K562 (cell line): ENCODE results near the gene NMNAT2.

ENCODE experiments used
- EGR1 ChIP-seq: fragments of 450-650 bp; conservative IDR thresholded peaks from 2 replicates; pipeline ENCODE4 v1.6.1; 2017; ENCODE audit warnings: mild to moderate bottlenecking
- ELF4 ChIP-seq: fragments of 450-650 bp; formaldehyde crosslinking; IDR thresholded peaks from 2 replicates; pipeline ENCODE4 v1.4.0; 2022; ENCODE audit warnings: missing genetic modification characterization
- FOSL1 ChIP-seq: fragments of 200-800 bp; sonication (Bioruptor generic); conservative IDR thresholded peaks from 2 replicates; pipeline ENCODE4 v1.6.1; 2016; ENCODE audit warnings: missing genetic modification characterization, missing compliant biosample characterization
- NFIC ChIP-seq: fragments of 450-650 bp; IDR thresholded peaks from 2 replicates; pipeline ENCODE4 v1.6.1; 2017; ENCODE audit warnings: mild to moderate bottlenecking, inconsistent platforms
- NR0B1 ChIP-seq: fragments of 450-650 bp; IDR thresholded peaks from one replicate; pipeline ENCODE4 v1.6.1; 2018; ENCODE audit warnings: mild to moderate bottlenecking, moderate library complexity; ENCODE audit not compliant: partially characterized antibody
- POLR2A ChIP-seq: fragments of 450-650 bp; conservative IDR thresholded peaks from 2 replicates; pipeline ENCODE4 v1.6.1; 2016
- POLR3A ChIP-seq: IDR thresholded peaks from 2 replicates; pipeline ENCODE4 v1.6.1; 2011; ENCODE audit warnings: borderline replicate concordance, mild to moderate bottlenecking, moderate library complexity; ENCODE audit not compliant: insufficient read length, insufficient read depth; ENCODE audit errors: extremely low read depth
- SMARCA5 ChIP-seq: fragments of 450-650 bp; IDR thresholded peaks from 2 replicates; pipeline ENCODE4 v1.6.1; 2016
- YY1 ChIP-seq, 3 experiments: IDR thresholded peaks; 2 replicates each; pipeline ENCODE4 v1.6.1; 2011; ENCODE audit warnings: low read length in 2 of 3, mild to moderate bottlenecking in 2 of 3, moderate library complexity in 2 of 3, borderline replicate concordance in 1 of 3, control low read depth in 1 of 3, low read depth in 1 of 3; ENCODE audit not compliant: insufficient read depth in 3 of 3, insufficient replicate concordance in 2 of 3, control insufficient read depth in 1 of 3, insufficient read length in 1 of 3; ENCODE audit errors: extremely low read depth in 1 of 3
- ZBTB43 ChIP-seq: sonication (generic); formaldehyde crosslinking; IDR thresholded peaks from 2 replicates; pipeline ENCODE4 v1.8.0; 2023; ENCODE audit warnings: mild to moderate bottlenecking, missing genetic modification reagents
- ZNF165 ChIP-seq: fragments of 250-450 bp; sonication (Bioruptor Pico); IDR thresholded peaks from 2 replicates; pipeline ENCODE4 v1.4.0; 2020; ENCODE audit warnings: borderline replicate concordance

- TF ChIP-seq NR0B1 (no peak), ZNF165 (CRISPR knock-in tag) (no peak), EGR1 (no peak), FOSL1 (tag) (no peak), ELF4 (CRISPR knock-in tag) (no peak), POLR2A (no peak), POLR3A (no peak), ZBTB43 (CRISPR knock-in tag) (no peak), NFIC (no peak), YY1 (IDR thresholded peaks at IDR 0.05; ENCODE audit: borderline replicate concordance in 1 of 3, control insufficient read depth in 1 of 3, extremely low read depth in 1 of 3, insufficient read depth in 3 of 3, insufficient read length in 1 of 3, insufficient replicate concordance in 2 of 3, low read depth in 1 of 3, low read length in 2 of 3) (no peak), SMARCA5 (no peak)
Measured at GRCh38 chr1:183306317-183307042, 111.7 kb downstream of the NMNAT2 start.
